SKM-1 (cell line): ENCODE measurements around the gene POLRMT.
A peak's percentile ranks its signal among the peaks of the same experiment; 100 is the strongest.

Source experiments
- DNase-seq: peaks from one replicate; lab custom pipeline; 2025; ENCODE audit not compliant: unreplicated experiment; lab: John Stamatoyannopoulos, UW

Gene POLRMT

GRCh38 chr19:648305-648704, 15.0 kb upstream of the POLRMT start:
- DNase-seq = no peak

GRCh38 chr19:647566-648284, 14.4 kb upstream of the POLRMT start:
- DNase-seq = no peak

DNA sequence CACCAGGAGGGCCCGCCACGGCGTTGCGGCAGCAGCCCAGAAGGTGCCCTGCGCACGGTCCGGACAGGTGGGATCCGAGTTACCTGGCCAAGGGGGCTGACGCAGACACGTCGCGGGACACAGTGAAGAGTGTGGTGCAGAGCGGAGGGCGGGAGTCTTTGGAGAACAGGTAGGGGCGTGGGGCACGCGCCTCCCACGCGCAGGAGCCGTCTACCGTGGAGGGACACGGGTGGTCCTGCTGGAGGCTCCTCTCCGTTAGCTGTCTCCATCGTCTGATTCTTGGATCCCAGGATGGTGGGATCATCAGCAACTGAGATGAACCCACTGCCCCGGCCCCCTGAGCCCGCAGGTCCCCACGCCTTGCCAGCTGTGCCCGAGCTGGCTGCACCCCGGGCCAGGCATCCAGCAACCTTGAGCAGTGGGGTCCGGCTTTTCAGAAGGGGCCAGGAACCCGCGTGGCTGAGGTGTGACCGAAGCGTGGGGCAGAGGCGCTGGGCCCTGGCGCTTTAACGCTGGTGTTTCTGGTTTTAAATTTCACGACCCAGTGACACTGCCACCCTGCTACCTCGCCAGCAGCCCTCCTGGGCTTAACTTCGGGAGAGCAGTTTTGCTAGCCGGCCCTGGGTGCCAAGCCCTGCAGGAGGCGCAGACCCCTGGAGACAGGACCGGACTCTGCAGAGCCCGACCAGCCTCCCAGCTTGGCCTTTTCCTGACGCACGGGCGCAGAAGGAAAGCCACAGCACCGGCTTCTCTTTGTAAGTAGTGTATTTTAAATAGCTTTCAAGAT, 13.6 kb upstream of the POLRMT start:
- DNase-seq = no peak

DNA sequence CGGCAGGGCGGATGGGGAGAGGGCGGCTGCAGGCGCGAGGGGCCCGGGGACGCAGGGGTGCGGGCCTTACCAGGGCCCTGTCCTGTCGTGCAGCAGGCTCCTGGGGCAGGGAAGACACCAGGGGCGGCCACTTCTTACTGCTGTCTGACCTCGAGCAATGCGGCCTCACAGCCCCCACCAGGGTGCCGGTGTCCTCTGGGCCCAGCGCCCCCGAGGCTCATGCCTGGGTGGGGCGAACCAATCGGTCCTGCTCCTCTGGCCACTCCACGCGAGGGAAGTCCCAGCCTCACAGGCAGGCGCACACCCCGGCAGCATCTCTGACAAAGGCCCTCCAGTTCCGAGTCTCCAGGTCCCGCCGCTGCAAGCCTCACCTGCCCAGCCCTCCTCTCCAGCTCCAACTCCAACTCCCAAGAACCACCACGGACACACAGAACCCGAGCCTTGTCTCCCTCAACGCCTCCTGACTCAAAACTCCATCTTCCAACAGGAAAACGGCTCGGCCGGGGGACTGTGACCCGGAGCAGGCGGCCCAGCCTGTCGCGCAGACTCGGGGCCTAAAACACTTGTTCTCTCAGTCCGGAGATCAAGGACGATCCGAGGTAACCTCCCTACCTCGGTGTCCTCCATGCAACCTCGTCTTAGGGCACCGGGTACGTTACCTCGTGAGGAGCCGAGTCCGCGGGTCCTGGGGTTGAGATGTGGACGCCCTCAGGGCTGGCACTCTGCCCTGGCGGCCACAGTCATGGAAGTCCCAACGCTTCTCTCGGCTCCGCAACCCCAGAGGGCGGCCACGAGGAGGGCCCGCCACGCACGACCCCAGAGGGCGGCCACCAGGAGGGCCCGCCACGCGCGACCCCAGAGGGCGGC, 12.8 kb upstream of the POLRMT start:
- no peak for DNase-seq

DNA sequence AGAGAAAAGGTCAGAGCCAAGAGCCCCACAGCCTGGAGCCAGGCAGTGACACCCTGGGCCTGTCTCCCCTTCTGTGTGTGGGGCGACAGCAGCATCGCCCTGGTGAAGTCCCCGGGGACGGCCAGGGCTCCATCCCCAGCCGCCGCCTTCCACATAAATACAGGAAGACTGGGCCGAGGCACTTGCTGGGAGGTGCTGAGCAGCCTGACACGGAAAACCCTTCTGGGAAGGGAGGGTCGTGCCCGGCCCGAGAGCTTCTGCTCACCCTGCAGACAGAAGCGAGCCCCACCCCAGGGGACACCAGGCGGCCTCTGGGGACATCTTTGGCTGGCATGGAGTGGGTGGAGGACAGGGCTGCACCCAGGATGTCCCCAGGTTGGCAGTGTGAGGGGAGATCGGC, 11.5 kb upstream of the POLRMT start:
- no peak for DNase-seq

- no peak for DNase-seq
These were observed 11.0 kb upstream of the POLRMT start for GRCh38 chr19:644363-644762.

DNA sequence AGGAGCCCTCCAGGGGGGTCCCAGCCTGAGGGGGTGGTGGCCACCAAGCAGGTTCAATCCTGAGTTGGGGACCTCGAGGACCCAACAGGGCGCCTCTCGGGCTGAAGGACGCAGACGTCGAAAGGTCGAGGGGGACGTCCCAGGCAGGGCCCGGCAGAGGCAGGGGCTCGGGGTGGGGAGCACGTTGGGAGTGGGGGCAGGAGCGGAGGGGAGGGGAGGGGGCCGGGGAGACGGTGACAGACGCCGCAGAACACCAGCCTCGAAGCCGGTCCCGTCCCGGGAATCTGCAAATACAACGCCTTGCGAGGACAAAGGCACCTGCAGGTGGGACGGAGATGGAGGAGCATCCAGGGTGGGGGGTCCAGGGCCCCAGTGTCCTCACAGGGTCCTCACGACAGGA, 10.4 kb upstream of the POLRMT start:
- no peak for DNase-seq

- DNase-seq = no peak
These were observed 9.7 kb upstream of the POLRMT start for GRCh38 chr19:642767-643727.

DNA sequence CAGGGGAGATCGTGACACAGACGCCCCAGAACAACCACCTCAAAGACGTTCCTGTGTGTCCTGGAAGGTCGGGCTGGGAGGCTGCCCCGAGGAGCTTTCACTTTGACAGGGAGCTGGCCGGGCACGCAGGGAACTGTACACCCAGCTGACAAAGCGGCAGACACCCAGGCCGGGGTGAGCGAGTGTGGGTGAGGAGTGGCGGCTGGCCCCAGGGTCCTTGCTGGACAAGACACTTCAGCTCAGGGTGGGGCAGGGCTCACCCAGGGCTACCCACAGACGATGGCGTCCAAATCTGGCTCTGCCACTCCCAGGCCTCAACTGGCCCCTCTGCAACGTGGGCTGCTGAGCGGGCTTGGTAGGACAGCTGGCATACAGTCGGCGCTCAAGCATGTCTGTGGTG, 8.4 kb upstream of the POLRMT start:
- no peak for DNase-seq

- DNase-seq = no peak
These were observed 7.4 kb upstream of the POLRMT start for GRCh38 chr19:640606-641189.

DNA sequence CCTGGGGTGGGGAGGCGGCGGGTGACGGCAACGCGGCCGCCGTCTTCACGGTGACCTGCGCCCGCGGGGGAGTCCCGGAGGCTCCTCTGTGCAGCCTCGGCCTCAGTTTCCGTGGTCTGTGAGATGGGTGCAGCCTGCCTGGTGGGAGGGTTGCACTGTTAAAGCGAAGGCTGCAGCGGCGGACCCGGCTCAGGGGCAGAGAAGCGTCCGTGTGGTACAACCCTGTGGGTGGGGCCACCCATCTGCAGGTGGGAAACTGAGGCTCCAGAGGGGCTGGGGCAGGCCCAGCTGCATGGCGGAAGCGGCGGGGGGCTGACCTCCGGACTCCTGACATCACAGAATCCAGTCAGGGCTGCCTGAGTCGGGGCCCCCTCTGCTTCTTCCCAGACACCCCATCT, 6.8 kb upstream of the POLRMT start:
- no peak for DNase-seq

- DNase-seq = peak; percentile 46
These were observed 6.2 kb upstream of the POLRMT start, which contains the start of gene FGF22 for GRCh38 chr19:639253-640160. Gene FGF22 (plus strand): TSS chr19:639879. CDS start chr19:639926, 47 bp downstream.

- no peak for DNase-seq
These were observed 5.5 kb upstream of the POLRMT start for GRCh38 chr19:638906-639252.

DNA sequence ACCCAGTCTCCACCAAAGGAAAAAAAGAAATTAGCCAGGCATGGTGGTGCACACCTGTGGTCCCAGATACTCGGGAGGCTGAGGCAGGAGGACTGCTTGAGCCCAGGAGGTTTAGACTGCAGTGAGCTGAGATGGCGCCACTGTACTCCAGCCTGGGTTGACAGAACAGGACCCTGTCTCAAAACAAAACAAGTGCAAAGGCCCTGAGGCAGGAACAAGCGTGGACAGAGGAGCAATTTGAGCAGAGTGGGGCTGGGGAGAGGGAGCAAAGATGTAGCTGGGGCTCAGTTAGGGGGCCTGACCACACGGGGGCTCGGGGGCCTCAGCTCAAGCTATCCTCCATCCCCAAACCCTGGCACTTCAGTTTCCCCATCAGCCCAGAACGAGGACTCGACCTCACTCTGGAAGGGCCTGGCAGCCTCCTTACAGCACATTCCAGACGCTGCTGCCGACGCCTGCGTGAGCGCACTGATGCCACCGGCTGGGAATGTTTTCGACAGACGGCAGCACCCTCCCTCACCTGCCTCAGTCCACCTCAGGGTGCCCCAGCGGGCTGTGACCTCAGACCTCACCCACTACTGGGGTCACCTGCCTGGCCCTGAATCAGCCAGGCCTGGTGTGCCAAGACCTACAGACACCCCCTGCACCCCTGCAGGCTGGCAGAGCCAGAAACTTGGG, 1.8 kb upstream of the POLRMT start:
- DNase-seq = no peak

DNA sequence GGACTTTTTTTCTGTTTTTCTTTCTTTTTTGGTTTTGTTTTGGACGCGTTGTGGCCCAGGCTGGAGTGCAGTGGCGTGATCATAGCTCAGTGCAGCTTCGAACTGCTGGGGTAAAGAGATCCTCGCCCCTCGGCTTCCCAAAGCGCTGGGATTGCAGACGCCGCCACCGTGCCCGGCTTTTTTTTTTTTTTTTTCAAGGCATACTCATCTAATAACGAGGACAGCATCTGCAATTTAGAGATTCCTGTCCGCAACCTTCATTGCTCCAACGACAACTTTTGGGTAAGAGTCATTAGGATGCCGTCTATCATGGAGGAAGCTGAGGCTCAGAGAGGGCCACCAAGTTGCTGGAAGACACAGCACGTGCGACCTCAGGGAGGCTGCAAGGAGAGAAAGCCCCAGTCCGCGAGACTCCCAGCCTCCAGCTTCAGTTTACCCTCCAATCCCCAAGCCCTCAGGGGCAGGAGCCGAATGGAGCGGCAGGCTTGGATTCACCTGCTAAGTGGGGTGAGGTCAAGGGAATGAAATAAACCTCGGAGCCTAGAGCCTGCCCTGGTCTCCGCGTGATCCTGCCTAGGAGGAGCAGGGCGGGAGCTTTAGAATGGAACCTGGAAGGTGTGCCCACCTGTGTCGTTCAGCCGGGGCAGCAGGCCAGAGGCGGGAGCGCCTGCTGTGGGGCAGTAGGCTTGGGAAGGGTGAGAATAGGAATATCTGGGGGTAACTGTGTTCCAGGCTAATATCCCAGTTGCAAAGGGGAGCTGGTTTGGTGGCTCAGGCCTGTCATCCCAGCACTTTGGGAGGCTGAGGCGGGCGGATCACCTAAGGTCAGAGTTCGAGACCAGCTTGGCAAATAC, 676 bp upstream of the POLRMT start:
- no peak for DNase-seq

GRCh38 chr19:632579-633067, 714 bp downstream of the POLRMT start:
- DNase-seq = peak; percentile 4

DNA sequence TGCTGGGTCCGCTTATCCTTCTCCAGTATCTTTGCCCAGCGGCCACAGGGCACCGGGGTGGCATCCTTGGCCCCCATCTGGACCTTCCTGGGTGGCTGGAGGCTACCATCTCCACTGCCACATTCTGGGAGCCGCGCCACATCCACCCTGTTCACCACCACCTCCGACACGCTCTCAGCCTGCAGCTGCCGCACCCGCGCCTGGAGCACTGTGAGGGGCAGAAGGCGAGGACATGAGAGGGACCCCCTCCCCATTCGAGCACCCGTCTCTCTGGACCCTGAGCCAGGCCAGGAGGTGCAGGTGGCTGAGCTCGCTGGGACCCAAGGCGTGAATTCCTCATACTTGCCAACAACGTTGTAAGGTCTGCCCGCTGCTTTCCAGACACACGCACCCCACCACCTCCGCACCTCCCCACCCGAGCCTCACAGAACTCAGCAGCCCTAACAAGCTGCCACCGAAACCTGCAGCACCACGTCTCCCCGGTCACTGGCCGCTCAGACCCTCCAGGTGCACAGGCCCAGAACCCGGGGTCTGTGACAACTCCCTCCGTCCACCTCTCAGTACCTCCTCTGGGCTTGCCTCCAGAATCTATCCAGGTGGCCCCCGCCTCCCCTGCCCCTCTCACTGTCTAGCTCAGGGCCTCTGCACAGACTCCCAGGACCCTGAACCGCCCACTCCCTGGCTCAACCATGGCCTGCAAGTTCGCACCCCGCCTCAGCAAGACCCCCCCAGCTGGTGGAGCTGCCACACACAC, 3.2 kb downstream of the POLRMT start:
- no peak for DNase-seq
